ENCODE measurements around the gene SLC5A6.
"Not testable (repeated sequence)": the region's sequence is repeated elsewhere in the genome, so short reads cannot be mapped to it uniquely, and the experiment has no call there.

Gene SLC5A6

GRCh38 chr2:27182346-27182745 is 29.7 kb downstream of the SLC5A6 start:
- H3K9me3 ChIP-seq (ENCODE audit: insufficient read depth, low read length) = no peaks in the 10 kb centered on the region
- no peak overlapping the region for H3K9ac ChIP-seq (ENCODE audit: insufficient read length, low read depth)
- DNase-seq (ENCODE audit: low read depth, low spot score) = no peak
- no peaks in the 10 kb centered on the region for H3K4me1 ChIP-seq (ENCODE audit: insufficient read depth, insufficient read length)
- TF ChIP-seq YY1 (IDR thresholded peaks at IDR 0.05; ENCODE audit: insufficient read depth, insufficient read length) = no peak
- no peak for TF ChIP-seq SUZ12 (IDR thresholded peaks at IDR 0.05; ENCODE audit: extremely low read depth, insufficient read depth, insufficient read length)
- no peak for TF ChIP-seq ZNF274 (IDR thresholded peaks at IDR 0.05; ENCODE audit: low read depth, low read length)
- no peak overlapping the region for H3K4me3 ChIP-seq (ENCODE audit: insufficient read length, low read depth)
- H3K27me3 ChIP-seq (ENCODE audit: insufficient read depth, insufficient read length) = no peaks in the 10 kb centered on the region
- no peaks in the 10 kb centered on the region for H3K36me3 ChIP-seq (ENCODE audit: insufficient read depth, insufficient read length, low read length)

- Histone ChIP-seq H3K9ac (ENCODE audit: insufficient read length, low read depth) (no peak overlapping the region), H3K4me3 (ENCODE audit: insufficient read length, low read depth) (no peak overlapping the region), H3K4me1 (ENCODE audit: insufficient read depth, insufficient read length) (no peaks in the 10 kb centered on the region), H3K36me3 (ENCODE audit: insufficient read depth, insufficient read length, low read length) (no peaks in the 10 kb centered on the region), H3K9me3 (ENCODE audit: insufficient read depth, low read length) (no peaks in the 10 kb centered on the region), H3K27me3 (ENCODE audit: insufficient read depth, insufficient read length) (no peaks in the 10 kb centered on the region)
- DNase-seq (ENCODE audit: low read depth, low spot score) = no peak
- TF ChIP-seq ZNF274 (IDR thresholded peaks at IDR 0.05; ENCODE audit: low read depth, low read length) = no peak
- TF ChIP-seq YY1 (IDR thresholded peaks at IDR 0.05; ENCODE audit: insufficient read depth, insufficient read length) = no peak
- no peak for TF ChIP-seq SUZ12 (IDR thresholded peaks at IDR 0.05; ENCODE audit: extremely low read depth, insufficient read depth, insufficient read length)
Measured at GRCh38 chr2:27179344-27180000, 32.6 kb downstream of the SLC5A6 start.

DNA sequence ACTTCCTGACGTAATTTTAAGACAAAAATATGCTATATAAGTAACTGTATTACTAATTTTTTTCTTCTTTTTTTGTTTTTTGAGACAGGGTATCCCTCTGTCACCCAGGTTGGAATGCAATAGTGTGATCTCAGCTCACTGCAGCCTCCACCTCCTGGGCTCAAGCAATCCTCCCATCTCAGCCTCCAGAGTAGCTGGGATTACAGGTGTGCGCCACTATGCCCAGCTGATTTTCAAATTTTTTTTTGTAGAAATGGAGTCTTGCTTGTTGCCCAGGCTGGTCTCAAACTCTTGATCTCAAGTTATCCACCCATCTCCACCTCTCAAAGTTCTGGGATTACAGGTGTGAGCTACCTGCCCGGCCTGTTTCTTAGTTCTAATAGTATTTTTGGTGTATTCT is 33.6 kb downstream of the SLC5A6 start:
- no peaks in the 10 kb centered on the region for H3K36me3 ChIP-seq (ENCODE audit: insufficient read depth, insufficient read length, low read length)
- TF ChIP-seq ZNF274 (IDR thresholded peaks at IDR 0.05; ENCODE audit: low read depth, low read length) = no peak
- no peak overlapping the region for H3K9ac ChIP-seq (ENCODE audit: insufficient read length, low read depth)
- DNase-seq (ENCODE audit: low read depth, low spot score) = no peak
- H3K9me3 ChIP-seq (ENCODE audit: insufficient read depth, low read length) = no peaks in the 10 kb centered on the region
- H3K4me3 ChIP-seq (ENCODE audit: insufficient read length, low read depth) = no peak overlapping the region
- no peaks in the 10 kb centered on the region for H3K4me1 ChIP-seq (ENCODE audit: insufficient read depth, insufficient read length)
- no peaks in the 10 kb centered on the region for H3K27me3 ChIP-seq (ENCODE audit: insufficient read depth, insufficient read length)

GRCh38 chr2:27177441-27178351 is 34.4 kb downstream of the SLC5A6 start:
- Histone ChIP-seq H3K36me3 (ENCODE audit: insufficient read depth, insufficient read length, low read length) (no peaks in the 10 kb centered on the region), H3K4me3 (ENCODE audit: insufficient read length, low read depth) (no peak overlapping the region), H3K9ac (ENCODE audit: insufficient read length, low read depth) (no peak overlapping the region), H3K9me3 (ENCODE audit: insufficient read depth, low read length) (no peaks in the 10 kb centered on the region), H3K4me1 (ENCODE audit: insufficient read depth, insufficient read length) (no peaks in the 10 kb centered on the region), H3K27me3 (ENCODE audit: insufficient read depth, insufficient read length) (no peaks in the 10 kb centered on the region)
- no peak for TF ChIP-seq SUZ12 (IDR thresholded peaks at IDR 0.05; ENCODE audit: extremely low read depth, insufficient read depth, insufficient read length)
- TF ChIP-seq ZNF274 (IDR thresholded peaks at IDR 0.05; ENCODE audit: low read depth, low read length) = no peak
- no peak for TF ChIP-seq YY1 (IDR thresholded peaks at IDR 0.05; ENCODE audit: insufficient read depth, insufficient read length)
- no peak for DNase-seq (ENCODE audit: low read depth, low spot score)

DNA sequence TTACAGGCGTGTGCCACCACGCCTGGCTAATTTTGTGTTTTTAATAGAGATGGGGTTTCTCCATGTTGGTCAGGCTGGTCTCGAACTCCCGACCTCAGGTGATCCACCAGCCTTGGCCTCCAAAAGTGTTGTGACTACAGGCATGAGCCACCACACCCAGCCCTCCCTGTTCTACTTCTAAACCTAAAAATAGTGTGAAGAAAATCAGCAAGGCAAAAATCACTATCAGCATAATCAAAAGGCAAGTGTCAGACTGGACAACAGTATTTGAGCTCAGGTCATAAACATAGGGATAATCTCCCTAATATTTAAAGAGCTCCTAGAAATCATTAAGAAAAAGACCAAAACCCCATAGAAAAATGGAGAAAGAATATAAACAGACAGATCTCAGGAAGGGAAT is 36.3 kb downstream of the SLC5A6 start:
- not testable (repeated sequence) for H3K9ac ChIP-seq (ENCODE audit: insufficient read length, low read depth); H3K36me3 ChIP-seq (ENCODE audit: insufficient read depth, insufficient read length, low read length); H3K9me3 ChIP-seq (ENCODE audit: insufficient read depth, low read length); H3K4me1 ChIP-seq (ENCODE audit: insufficient read depth, insufficient read length); H3K4me3 ChIP-seq (ENCODE audit: insufficient read length, low read depth); DNase-seq (ENCODE audit: low read depth, low spot score); H3K27me3 ChIP-seq (ENCODE audit: insufficient read depth, insufficient read length)

DNA sequence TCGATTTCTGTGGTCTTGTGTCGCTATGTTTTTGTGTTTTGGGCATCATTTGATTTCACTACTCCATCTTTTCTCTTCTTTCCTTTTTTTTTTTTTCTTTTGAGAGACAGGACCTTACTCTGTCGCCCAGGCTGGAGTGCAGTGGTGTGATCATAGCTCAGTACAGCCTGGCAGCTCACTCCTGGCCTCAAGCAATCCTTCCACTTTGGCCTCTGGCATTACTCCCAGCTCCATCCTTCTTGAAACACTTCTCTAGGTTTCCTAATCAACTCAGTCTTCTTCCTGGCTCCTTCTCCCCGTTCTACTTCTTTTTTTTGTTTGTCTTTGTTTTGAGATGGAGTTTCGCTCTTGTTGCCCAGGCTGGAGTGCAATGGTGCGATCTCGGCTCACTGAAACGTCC is 36.7 kb downstream of the SLC5A6 start:
- Histone ChIP-seq H3K9ac (ENCODE audit: insufficient read length, low read depth) (no peak overlapping the region), H3K36me3 (ENCODE audit: insufficient read depth, insufficient read length, low read length) (no peaks in the 10 kb centered on the region), H3K9me3 (ENCODE audit: insufficient read depth, low read length) (no peaks in the 10 kb centered on the region), H3K27me3 (ENCODE audit: insufficient read depth, insufficient read length) (no peaks in the 10 kb centered on the region), H3K4me1 (ENCODE audit: insufficient read depth, insufficient read length) (peaks cover 3% of the 10 kb centered on the region), H3K4me3 (ENCODE audit: insufficient read length, low read depth) (no peak overlapping the region)
- TF ChIP-seq YY1 (IDR thresholded peaks at IDR 0.05; ENCODE audit: insufficient read depth, insufficient read length) (no peak), SUZ12 (IDR thresholded peaks at IDR 0.05; ENCODE audit: extremely low read depth, insufficient read depth, insufficient read length) (no peak), ZNF274 (IDR thresholded peaks at IDR 0.05; ENCODE audit: low read depth, low read length) (no peak)
- no peak for DNase-seq (ENCODE audit: low read depth, low spot score)

DNA sequence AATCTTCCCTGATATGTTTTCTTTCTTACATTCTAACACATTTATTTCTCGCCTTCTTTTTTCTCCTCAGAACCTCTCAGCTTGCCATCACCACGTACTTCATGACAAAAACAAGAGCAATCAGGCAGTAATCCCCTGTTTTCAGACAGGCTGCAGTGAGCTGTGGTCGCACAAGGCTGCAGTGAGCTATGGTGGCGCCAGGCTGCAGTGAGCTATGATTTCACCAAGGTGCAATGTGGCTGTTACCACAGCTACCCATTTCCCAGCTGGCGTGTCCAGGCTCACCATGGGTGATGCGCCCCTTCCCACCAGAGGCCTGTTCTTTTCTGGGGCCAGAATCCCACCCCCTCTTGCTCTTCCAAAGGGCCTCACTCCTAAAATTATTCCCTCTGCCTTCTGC is 37.4 kb downstream of the SLC5A6 start:
- no peak overlapping the region for H3K4me3 ChIP-seq (ENCODE audit: insufficient read length, low read depth)
- no peaks in the 10 kb centered on the region for H3K27me3 ChIP-seq (ENCODE audit: insufficient read depth, insufficient read length)
- TF ChIP-seq YY1 (IDR thresholded peaks at IDR 0.05; ENCODE audit: insufficient read depth, insufficient read length) (no peak), ZNF274 (IDR thresholded peaks at IDR 0.05; ENCODE audit: low read depth, low read length) (no peak), SUZ12 (IDR thresholded peaks at IDR 0.05; ENCODE audit: extremely low read depth, insufficient read depth, insufficient read length) (no peak)
- H3K9ac ChIP-seq (ENCODE audit: insufficient read length, low read depth) = no peak overlapping the region
- DNase-seq (ENCODE audit: low read depth, low spot score) = no peak
- peaks cover 3% of the 10 kb centered on the region for H3K4me1 ChIP-seq (ENCODE audit: insufficient read depth, insufficient read length)
- no peaks in the 10 kb centered on the region for H3K36me3 ChIP-seq (ENCODE audit: insufficient read depth, insufficient read length, low read length)
- no peaks in the 10 kb centered on the region for H3K9me3 ChIP-seq (ENCODE audit: insufficient read depth, low read length)

Measured in NT2/D1 (cell line).